H1 (cell line): ENCODE measurements around the gene DEFB123. TPM values are rescaled to one million over a fixed set of nuclear protein-coding genes. Genes with fewer than 3 reads are reported as not detected.

Experiments
- BACH1 ChIP-seq: IDR thresholded peaks from 2 replicates; pipeline ENCODE4 v1.6.1; 2012; ENCODE audit warnings: low read length, improper control_type of control experiment
- CHD7 ChIP-seq: fragments of 300-600 bp; sonication (generic); IDR thresholded peaks from 2 replicates; pipeline ENCODE4 v1.7.1; 2012; ENCODE audit warnings: low read length, moderate library complexity, mild to moderate bottlenecking, inconsistent platforms; ENCODE audit not compliant: insufficient replicate concordance
- POLR2A ChIP-seq, 2 experiments: IDR thresholded peaks; 1 replicate in 1 of 2; 2 replicates in 1 of 2; pipeline ENCODE4 v1.6.1; 2011; ENCODE audit warnings: low read depth in 2 of 2, low read length in 2 of 2, mild to moderate bottlenecking in 2 of 2; ENCODE audit errors: control extremely low read depth in 1 of 2
- YY1 ChIP-seq: IDR thresholded peaks from 2 replicates; pipeline ENCODE4 v1.6.1; 2011; ENCODE audit warnings: low read depth, mild to moderate bottlenecking, low read length
- polyA plus RNA-seq, 7 experiments: library from polyadenylated mRNA; depleted of rRNA in 3 of 7; stranded (reverse) in 5 of 7; unstranded in 2 of 7; fragments of >200 nt in 5 of 7; fragments of 200-250 nt in 2 of 7; gene quantifications; 1 replicate in 5 of 7; 2 replicates in 1 of 7; 4 replicates in 1 of 7; pipeline versions ENCODE4 v1.2.1 to v1.2.3, GENCODE V29; 2011 to 2013; ENCODE audit warnings: missing spikeins in 2 of 7, mixed read lengths in 2 of 7
- total RNA-seq: library from RNA; stranded (reverse); fragmentation: NEBNext Ultra II Directional; extraction: Animal tissue kit (Norgen Biotek cat#: 25700); gene quantifications from 2 replicates; pipeline ENCODE4 v1.2.1, GENCODE V29; 2021

Gene DEFB123
- total and polyA plus RNA-seq, 2 of the 8 experiments (the other 6 are each of a cell fraction or from before 2014, with no cell fraction given): not detected

DNA sequence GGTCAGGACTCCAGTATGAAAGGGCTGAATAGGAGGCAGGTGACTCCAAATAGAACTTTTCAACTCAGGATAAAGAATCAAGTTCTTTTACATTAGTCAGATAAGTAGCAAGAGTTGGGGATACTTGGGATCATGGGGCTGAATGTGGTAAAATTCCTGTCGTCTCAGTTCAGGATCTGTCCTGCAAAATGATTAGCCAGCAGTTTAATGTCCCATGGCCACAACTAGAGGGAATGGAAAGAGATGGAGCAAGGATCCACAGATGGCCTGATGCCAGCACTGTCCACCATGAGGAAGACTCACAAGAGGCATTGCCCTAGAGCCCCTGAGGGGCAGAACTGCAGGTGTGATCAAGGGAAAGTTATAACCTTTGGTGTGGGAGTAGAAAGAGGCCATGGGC lies 36.5 kb upstream of the DEFB123 start (continued):
- TF ChIP-seq CHD7: no peak
- TF ChIP-seq YY1: no peak
- no peak for TF ChIP-seq BACH1
- no peak for TF ChIP-seq POLR2A (IDR thresholded peaks at IDR 0.05; ENCODE audit: control extremely low read depth in 1 of 2, low read depth in 2 of 2, low read length in 2 of 2)
- TF ChIP-seq, all 59 proteins: peak for 0
